HG03439 (cell line): Measurements from ENCODE around the gene RPL28.
A peak's percentile ranks its signal among the peaks of the same experiment; 100 is the strongest.

Experiments used
- ATAC-seq: cut with Tn5 transposase; IDR thresholded peaks from one replicate; pipeline ENCODE4 v1.9.1; 2021; ENCODE audit warnings: mild to moderate bottlenecking, moderate library complexity; ENCODE audit not compliant: unreplicated experiment

The RPL28 gene

GRCh38 chr19:55372316-55373081 lies 13.2 kb upstream of the RPL28 start:
- ATAC-seq = no peak

DNA sequence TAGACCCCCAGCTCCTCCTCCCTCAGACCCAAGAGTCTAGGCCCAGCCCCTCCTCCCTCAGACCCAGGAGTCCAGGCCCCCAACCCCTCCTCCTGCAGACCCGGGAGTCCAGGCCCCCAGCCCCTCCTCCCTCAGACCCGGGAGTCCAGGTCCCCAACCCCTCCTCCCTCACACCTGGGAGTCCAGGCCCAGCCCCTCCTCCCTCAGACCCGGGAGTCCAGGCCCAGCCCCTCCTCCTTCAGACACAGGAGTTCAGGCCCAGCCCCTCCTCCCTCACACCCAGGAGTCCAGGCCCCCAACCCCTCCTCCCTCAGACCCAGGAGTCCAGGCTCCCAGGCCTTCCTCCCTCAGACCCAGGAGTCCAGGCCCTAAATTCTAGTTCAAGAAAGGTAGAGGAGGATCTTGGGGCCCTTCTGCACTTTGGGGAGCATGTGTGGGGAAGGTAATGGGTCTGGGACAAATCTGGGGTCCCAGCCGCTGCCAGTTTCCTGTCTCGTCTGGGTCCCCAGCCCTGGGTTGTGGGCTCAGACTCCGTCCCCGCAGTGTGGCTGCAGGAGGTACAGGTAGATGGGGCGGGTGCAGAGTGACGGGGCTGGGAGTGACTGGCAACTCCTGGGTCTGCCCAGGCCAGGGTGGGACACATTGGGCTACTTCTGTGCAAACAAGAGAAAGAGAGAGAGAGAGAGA lies 12.3 kb upstream of the RPL28 start:
- ATAC-seq = no peak

GRCh38 chr19:55373993-55374757 lies 11.6 kb upstream of the RPL28 start:
- no peak for ATAC-seq

DNA sequence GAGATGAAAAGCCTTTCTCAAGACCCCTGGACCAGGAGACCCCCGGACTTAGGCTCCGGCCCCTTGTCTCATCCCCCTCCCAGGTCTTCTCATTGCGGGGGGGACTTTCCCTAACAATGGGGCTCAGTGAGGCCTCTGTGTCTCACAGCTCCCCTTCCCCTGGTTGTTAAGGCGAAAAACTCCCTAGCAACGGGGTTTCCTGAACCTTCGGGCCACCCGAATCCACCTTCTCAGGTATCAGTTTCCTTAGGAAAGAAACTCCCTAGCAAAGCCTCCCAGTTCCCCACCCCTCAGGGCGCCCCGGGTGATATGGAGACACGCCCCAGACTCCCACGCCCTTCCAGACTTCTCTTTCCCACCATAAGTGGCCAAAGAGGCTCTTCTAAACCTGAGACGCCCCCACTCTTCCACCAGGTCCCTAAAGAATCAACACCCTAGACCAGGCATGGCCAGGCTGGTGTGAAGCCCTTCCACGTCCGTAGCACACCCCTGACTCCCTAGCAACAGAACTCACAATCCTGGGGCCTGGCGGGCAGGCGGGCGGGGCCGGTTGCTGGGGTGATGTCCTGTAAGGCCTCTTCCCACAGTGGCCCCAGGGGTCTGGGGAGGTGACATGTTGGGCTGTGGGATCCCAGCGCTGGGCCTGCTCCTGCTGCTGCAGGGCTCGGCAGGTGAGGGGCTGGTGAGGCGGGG lies 9.3 kb upstream of the RPL28 start, which contains the start of gene TMEM190:
Gene TMEM190 (plus strand): TSS at position 586 of the 693 bp plus-strand sequence. CDS start 28 bp downstream, at position 614.
- no peak for ATAC-seq

DNA sequence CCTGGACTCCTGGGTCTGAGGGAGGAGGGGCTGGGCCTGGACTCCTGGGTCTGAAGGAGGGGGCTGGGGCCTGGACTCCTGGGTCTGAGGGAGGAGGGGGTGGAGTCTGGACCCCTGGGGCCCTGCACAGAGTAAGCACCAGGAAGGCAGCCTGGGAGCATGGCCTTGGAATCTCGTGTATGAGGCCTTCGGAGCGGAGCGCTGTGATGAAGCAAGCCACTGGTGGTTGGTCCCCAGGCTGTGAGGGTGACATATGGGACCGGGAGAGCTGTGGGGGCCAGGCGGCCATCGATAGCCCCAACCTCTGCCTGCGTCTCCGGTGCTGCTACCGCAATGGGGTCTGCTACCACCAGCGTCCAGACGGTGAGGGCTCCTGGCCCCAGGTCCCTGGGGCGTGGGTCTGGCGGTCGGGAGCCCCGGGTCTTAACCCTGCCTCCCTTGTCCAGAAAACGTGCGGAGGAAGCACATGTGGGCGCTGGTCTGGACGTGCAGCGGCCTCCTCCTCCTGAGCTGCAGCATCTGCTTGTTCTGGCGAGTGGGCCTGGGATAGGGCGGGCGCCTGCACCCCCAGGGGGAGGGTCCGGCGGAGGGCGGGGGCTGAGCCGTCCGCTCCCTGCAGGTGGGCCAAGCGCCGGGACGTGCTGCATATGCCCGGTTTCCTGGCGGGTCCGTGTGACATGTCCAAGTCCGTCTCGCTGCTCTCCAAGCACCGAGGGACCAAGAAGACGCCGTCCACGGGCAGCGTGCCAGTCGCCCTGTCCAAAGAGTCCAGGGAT lies 8.2 kb upstream of the RPL28 start:
- ATAC-seq = no peak

- no peak for ATAC-seq
These were observed 6.6 kb upstream of the RPL28 start for GRCh38 chr19:55379174-55379573.

DNA sequence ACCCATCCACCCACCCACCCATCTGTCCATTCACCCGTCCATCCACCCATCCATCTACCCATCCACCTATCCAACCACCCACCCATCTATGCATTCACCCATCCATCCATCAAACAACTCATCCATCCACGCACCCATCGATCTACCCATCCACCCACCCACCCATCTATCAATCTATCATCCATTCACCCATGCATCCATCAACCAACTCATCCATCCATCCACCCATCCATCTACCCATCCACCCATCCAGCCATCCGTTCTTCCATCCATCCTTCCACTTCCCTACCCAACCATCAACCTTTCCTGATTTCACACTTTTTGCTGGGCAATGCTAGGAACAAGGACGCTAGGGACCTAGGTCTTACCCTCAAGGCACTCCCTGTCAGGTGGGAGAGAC lies 3.7 kb upstream of the RPL28 start:
- ATAC-seq = no peak

DNA sequence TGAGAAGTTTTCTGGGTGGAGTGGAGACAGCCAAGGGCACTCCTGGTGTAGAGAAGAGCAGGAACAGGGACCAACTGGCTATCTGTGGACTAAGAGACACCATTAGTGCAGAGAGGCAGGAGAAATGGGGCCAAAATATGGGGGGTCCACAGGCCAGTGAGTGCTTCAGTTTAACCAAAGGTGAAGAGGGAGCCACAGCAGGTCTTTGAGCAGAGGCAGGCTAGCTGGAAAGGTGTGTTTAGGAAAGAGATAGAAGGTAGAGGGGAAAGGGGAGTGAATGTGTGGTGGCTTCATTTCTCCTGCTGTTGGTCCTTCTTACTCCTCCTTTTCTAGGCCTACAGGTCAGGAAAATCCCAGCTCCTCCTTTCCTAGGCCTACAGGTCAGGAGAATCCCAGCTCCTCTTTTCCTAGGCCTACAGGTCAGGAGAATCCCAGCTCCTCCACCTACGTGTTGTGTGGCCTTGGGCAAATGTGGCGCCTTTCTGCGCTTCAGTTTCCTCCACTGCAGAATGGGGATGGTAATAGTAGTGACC lies 3.1 kb upstream of the RPL28 start:
- ATAC-seq = no peak

GRCh38 chr19:55383279-55384130 lies 2.2 kb upstream of the RPL28 start:
- ATAC-seq = no peak

GRCh38 chr19:55384131-55384919 lies 1.4 kb upstream of the RPL28 start, which contains the start of gene TMEM238:
Gene TMEM238, minus strand, starts transcription at chr19:55384292. Its CDS starts 33 bp downstream, at chr19:55384259.
- no peak for ATAC-seq

GRCh38 chr19:55384920-55385723 lies 610 bp upstream of the RPL28 start:
- peak; percentile 55 for ATAC-seq

GRCh38 chr19:55386493-55386971 lies 800 bp downstream of the RPL28 start:
- no peak for ATAC-seq

- ATAC-seq = no peak
These were observed 2.2 kb downstream of the RPL28 start for GRCh38 chr19:55387736-55388497.

DNA sequence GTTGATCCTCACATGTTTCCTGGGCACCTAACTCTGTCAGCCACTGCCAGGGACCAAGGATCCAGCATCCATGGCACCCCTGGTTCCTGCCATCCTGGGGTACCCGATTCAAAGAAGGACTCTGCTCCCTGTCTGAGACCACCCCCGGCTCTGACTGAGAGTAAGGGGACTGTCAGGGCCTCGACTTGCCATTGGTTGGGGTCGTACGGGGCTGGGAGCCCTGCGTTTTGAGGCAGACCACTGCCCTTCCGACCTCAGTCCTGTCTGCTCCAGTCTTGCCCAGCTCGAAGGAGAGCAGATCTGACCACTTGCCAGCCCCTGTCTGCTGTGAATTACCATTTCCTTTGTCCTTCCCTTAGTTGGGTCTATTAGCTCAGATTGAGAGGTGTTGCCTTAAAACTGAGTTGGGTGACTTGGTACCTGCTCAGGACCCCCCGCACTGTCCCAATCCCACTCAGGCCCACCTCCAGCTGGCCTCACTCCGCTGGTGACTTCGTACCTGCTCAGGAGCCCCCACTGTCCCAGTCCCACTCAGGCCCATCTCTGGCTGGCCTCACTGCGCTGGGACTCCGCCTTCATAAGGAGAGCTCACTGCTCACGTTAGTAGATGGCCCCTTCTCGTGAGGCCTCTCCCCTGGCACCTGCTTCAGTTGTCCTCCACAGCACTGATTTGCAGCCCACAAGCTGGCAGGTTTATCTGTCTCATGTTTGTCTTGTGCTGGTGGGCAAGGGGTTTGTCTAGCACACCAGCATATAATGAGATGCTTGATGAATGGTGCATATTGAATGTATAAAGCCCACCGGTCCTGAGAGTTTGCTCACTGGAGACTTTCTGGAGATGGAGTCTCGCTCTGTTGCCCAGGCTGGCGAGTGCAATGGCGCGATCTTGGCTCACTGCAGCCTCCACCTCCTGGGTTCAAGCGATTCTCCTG lies 3.9 kb downstream of the RPL28 start:
- no peak for ATAC-seq

- ATAC-seq = no peak
These were observed 4.7 kb downstream of the RPL28 start for GRCh38 chr19:55390461-55390880.
